ENCODE measurements around the gene GSTM3.

- TF ChIP-seq CTCF (IDR thresholded peaks at IDR 0.05) (no peak), POLR2A (IDR thresholded peaks at IDR 0.05) (no peak)
Observed at GRCh38 chr1:109783436-109783835, 42.6 kb upstream of the GSTM3 start.

Data from lower leg skin (tissue), 3 donors.